ENCODE results near the gene IL1RAPL2. TPM values are rescaled to one million over a fixed set of nuclear protein-coding genes. Genes with fewer than 3 reads are reported as not detected.

The IL1RAPL2 gene
- total and polyA plus RNA-seq, 2 donors (not counting 1 experiment from before 2014, with no cell fraction given), result not detected

DNA sequence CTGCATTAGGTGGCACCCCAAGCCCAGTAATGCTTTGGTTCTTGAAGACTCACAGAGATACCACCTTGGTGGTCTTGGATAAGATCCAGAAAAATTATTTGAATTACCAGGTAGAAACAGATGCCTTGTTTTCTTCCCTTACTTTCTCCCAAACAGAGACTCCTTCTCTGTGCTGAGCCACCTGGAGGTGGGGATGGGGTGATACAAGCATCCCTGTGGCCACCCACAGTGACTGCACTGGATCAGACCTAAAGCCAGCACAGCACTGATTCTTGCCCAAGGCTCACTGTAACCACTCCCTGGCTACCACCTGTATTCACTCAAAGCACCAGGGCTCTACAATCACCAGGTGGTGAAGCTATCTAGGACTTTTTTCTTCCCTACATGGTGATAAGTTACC lies 497.7 kb downstream of the IL1RAPL2 start:
- Mint-ChIP-seq H3K9me3 (ENCODE audit: insufficient read depth) (no peaks in the 10 kb centered on the region), H3K4me3 (no peak overlapping the region), H3K4me1 (no peaks in the 10 kb centered on the region), H3K27me3 (no peaks in the 10 kb centered on the region), H3K27ac (no peak overlapping the region)
- Histone ChIP-seq H3K4me2 (replicated peaks; ENCODE audit: low read depth, low read length, poor library complexity, severe bottlenecking) (no peak overlapping the region), H3K27me3 (replicated peaks in 1 of 4; ENCODE audit: control extremely low read depth in 1 of 4, control insufficient read depth in 3 of 4, insufficient read depth in 4 of 4, low read length in 3 of 4) (no peaks in the 10 kb centered on the region), H3K79me2 (ENCODE audit: control insufficient read depth, insufficient read depth, low read length) (no peaks in the 10 kb centered on the region), H3K4me3 (ENCODE audit: control extremely low read depth in 1 of 5, extremely low read depth in 1 of 5, insufficient read depth in 1 of 5, low read depth in 2 of 5, low read length in 4 of 5) (no peak overlapping the region), H3K9me3 (ENCODE audit: control extremely low read depth in 1 of 3, control insufficient read depth in 2 of 3, insufficient read depth in 1 of 3, low read length in 2 of 3) (no peaks in the 10 kb centered on the region), H2AFZ (ENCODE audit: insufficient read depth, low read depth, low read length, poor library complexity, severe bottlenecking) (no peak overlapping the region), H3K36me3 (replicated peaks in 1 of 2; ENCODE audit: control extremely low read depth in 1 of 2, control insufficient read depth in 1 of 2, extremely low read depth in 1 of 2, insufficient read depth in 2 of 2, low read length in 1 of 2) (no peaks in the 10 kb centered on the region), H3K27ac (ENCODE audit: low read length in 2 of 2) (no peak overlapping the region), H3K9ac (ENCODE audit: low read length) (no peak overlapping the region), H4K20me1 (ENCODE audit: control insufficient read depth, insufficient read depth, low read length, poor library complexity, severe bottlenecking) (no peaks in the 10 kb centered on the region), H3K4me1 (ENCODE audit: control insufficient read depth in 2 of 2, insufficient read depth in 2 of 2, low read length in 2 of 2) (no peaks in the 10 kb centered on the region)
- TF ChIP-seq EZH2 (IDR thresholded peaks at IDR 0.05; ENCODE audit: borderline replicate concordance, insufficient read depth, low read depth, low read length, poor library complexity, severe bottlenecking), result no peak
- TF ChIP-seq, protein P1, sequence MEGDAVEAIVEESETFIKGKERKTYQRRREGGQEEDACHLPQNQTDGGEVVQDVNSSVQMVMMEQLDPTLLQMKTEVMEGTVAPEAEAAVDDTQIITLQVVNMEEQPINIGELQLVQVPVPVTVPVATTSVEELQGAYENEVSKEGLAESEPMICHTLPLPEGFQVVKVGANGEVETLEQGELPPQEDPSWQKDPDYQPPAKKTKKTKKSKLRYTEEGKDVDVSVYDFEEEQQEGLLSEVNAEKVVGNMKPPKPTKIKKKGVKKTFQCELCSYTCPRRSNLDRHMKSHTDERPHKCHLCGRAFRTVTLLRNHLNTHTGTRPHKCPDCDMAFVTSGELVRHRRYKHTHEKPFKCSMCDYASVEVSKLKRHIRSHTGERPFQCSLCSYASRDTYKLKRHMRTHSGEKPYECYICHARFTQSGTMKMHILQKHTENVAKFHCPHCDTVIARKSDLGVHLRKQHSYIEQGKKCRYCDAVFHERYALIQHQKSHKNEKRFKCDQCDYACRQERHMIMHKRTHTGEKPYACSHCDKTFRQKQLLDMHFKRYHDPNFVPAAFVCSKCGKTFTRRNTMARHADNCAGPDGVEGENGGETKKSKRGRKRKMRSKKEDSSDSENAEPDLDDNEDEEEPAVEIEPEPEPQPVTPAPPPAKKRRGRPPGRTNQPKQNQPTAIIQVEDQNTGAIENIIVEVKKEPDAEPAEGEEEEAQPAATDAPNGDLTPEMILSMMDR (IDR thresholded peaks at IDR 0.05), result no peak
- ATAC-seq (ENCODE audit: low read depth), result no peak
- no peak for DNase-seq
- ChIA-PET POLR2A (no interaction called here), CTCF (no interaction called here)
- intact Hi-C loops (cut with micrococcal nuclease), result no loop called here

DNA sequence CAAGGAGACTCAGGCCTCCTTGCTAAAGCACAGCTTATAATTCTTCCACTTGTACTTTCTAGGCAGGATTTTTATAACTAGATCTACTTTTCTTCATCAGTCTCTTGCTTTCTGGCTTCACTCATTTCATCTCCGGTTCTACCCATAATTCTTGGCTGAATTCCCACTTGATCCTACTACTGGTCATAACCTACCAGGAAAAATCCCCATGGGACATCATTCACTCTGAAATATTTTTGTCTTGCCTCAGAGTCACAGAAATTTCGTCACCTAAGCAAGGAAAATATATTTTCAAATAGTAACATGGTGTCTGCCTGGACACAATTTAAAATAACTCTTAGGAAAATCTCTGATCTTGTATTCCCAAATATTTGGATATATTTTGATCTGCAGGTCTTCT lies 532.2 kb downstream of the IL1RAPL2 start:
- Histone ChIP-seq H3K79me2 (ENCODE audit: control insufficient read depth, insufficient read depth, low read length) (no peaks in the 10 kb centered on the region), H3K4me1 (ENCODE audit: control insufficient read depth in 2 of 2, insufficient read depth in 2 of 2, low read length in 2 of 2) (no peaks in the 10 kb centered on the region), H3K27me3 (replicated peaks in 1 of 4; ENCODE audit: control extremely low read depth in 1 of 4, control insufficient read depth in 3 of 4, insufficient read depth in 4 of 4, low read length in 3 of 4) (no peaks in the 10 kb centered on the region), H3K4me2 (replicated peaks; ENCODE audit: low read depth, low read length, poor library complexity, severe bottlenecking) (no peak overlapping the region), H3K4me3 (ENCODE audit: control extremely low read depth in 1 of 5, extremely low read depth in 1 of 5, insufficient read depth in 1 of 5, low read depth in 2 of 5, low read length in 4 of 5) (no peak overlapping the region), H3K9me3 (ENCODE audit: control extremely low read depth in 1 of 3, control insufficient read depth in 2 of 3, insufficient read depth in 1 of 3, low read length in 2 of 3) (no peaks in the 10 kb centered on the region), H3K36me3 (replicated peaks in 1 of 2; ENCODE audit: control extremely low read depth in 1 of 2, control insufficient read depth in 1 of 2, extremely low read depth in 1 of 2, insufficient read depth in 2 of 2, low read length in 1 of 2) (no peaks in the 10 kb centered on the region), H3K27ac (ENCODE audit: low read length in 2 of 2) (no peak overlapping the region), H3K9ac (ENCODE audit: low read length) (no peak overlapping the region), H2AFZ (ENCODE audit: insufficient read depth, low read depth, low read length, poor library complexity, severe bottlenecking) (no peak overlapping the region), H4K20me1 (ENCODE audit: control insufficient read depth, insufficient read depth, low read length, poor library complexity, severe bottlenecking) (no peaks in the 10 kb centered on the region)
- POLR2A ChIA-PET, result no interaction called here
- no peak for ATAC-seq (ENCODE audit: low read depth)
- H3K27me3 Mint-ChIP-seq, result no peaks in the 10 kb centered on the region
- no peak for DNase-seq
- TF ChIP-seq, protein P1 (IDR thresholded peaks at IDR 0.05), result no peak
- no peak for TF ChIP-seq EZH2 (IDR thresholded peaks at IDR 0.05; ENCODE audit: borderline replicate concordance, insufficient read depth, low read depth, low read length, poor library complexity, severe bottlenecking)
- WGBS (ENCODE audit: insufficient coverage), result no CpG with 5 or more reads among the region's 2 CpGs
- CTCF ChIA-PET, result no interaction called here
- peaks cover 2% of the 10 kb centered on the region for H3K9me3 Mint-ChIP-seq (ENCODE audit: insufficient read depth)
- no peaks in the 10 kb centered on the region for H3K4me1 Mint-ChIP-seq
- no peak overlapping the region for H3K4me3 Mint-ChIP-seq
- H3K27ac Mint-ChIP-seq, result no peak overlapping the region
- intact Hi-C loops (cut with micrococcal nuclease), result no loop called here

All from B cell (primary cell).